Osteoblast (primary cell): Measurements from ENCODE around the gene ZDHHC3. TPM values are rescaled to one million over a fixed set of nuclear protein-coding genes. Genes with fewer than 3 reads are reported as not detected.
A peak's percentile ranks its signal among the peaks of the same experiment; 100 is the strongest.

Experiments used
- DNase-seq: peaks from one replicate; pipeline ENCODE4 v3.0.0; 2011; ENCODE audit warnings: low spot score, mixed read lengths; ENCODE audit not compliant: insufficient read length; ENCODE audit errors: missing footprints
- H2AFZ ChIP-seq: 2 replicates; pipeline ENCODE4 v1.6.0; 2011; ENCODE audit warnings: mild to moderate bottlenecking, low read length
- H3K27ac ChIP-seq: 2 replicates; pipeline ENCODE4 v1.5.1; 2011; ENCODE audit warnings: mild to moderate bottlenecking, low read depth, low read length, moderate library complexity
- H3K27me3 ChIP-seq: 2 replicates; pipeline ENCODE4 v1.6.0; 2012; ENCODE audit warnings: mild to moderate bottlenecking, control low read depth, inconsistent platforms, low read length, moderate library complexity; ENCODE audit not compliant: insufficient read depth
- H3K36me3 ChIP-seq: 2 replicates; pipeline ENCODE4 v1.5.1; 2011; ENCODE audit warnings: mild to moderate bottlenecking, low read length, control low read depth, moderate library complexity; ENCODE audit not compliant: insufficient read depth
- H3K4me1 ChIP-seq: 2 replicates; pipeline ENCODE4 v1.5.1; 2011; ENCODE audit warnings: mild to moderate bottlenecking, low read length, control low read depth, moderate library complexity; ENCODE audit not compliant: insufficient read depth
- H3K4me2 ChIP-seq: 2 replicates; pipeline ENCODE4 v1.6.0; 2011; ENCODE audit warnings: mild to moderate bottlenecking, low read length; ENCODE audit not compliant: insufficient read depth
- H3K4me3 ChIP-seq: fragments of 200-600 bp; sonication (generic); 3 replicates; pipeline ENCODE4 v1.5.1; 2012; ENCODE audit warnings: mild to moderate bottlenecking, low read length, inconsistent platforms; ENCODE audit not compliant: insufficient read depth
- H3K79me2 ChIP-seq: 2 replicates; pipeline ENCODE4 v1.6.0; 2012; ENCODE audit warnings: mild to moderate bottlenecking, low read length, control low read depth, inconsistent platforms; ENCODE audit not compliant: insufficient read depth
- H3K9me3 ChIP-seq: 2 replicates; pipeline ENCODE4 v1.5.1; 2011; ENCODE audit warnings: low read depth, low read length, control low read depth
- H4K20me1 ChIP-seq: 2 replicates; pipeline ENCODE4 v1.6.0; 2012; ENCODE audit warnings: mild to moderate bottlenecking, low read length, control low read depth; ENCODE audit not compliant: insufficient read depth
- total RNA-seq: library from RNA; depleted of rRNA; stranded (reverse); fragments of >200 nt; gene quantifications from 2 replicates; pipeline ENCODE4 v1.2.3, GENCODE V29; 2012
- TF ChIP-seq, protein P1 (sequence below): IDR thresholded peaks from 2 replicates; pipeline ENCODE4 v1.5.1; 2011; ENCODE audit warnings: mild to moderate bottlenecking, low read depth, low read length, moderate library complexity; ENCODE audit errors: extremely low read depth

Gene ZDHHC3
- total RNA-seq, 1 donor: 61.2 TPM

GRCh38 chr3:44890258-44890657, 85.7 kb downstream of the ZDHHC3 start:
- H3K27ac ChIP-seq: no peak overlapping the region
- no peak overlapping the region for H2AFZ ChIP-seq
- TF ChIP-seq, protein P1, sequence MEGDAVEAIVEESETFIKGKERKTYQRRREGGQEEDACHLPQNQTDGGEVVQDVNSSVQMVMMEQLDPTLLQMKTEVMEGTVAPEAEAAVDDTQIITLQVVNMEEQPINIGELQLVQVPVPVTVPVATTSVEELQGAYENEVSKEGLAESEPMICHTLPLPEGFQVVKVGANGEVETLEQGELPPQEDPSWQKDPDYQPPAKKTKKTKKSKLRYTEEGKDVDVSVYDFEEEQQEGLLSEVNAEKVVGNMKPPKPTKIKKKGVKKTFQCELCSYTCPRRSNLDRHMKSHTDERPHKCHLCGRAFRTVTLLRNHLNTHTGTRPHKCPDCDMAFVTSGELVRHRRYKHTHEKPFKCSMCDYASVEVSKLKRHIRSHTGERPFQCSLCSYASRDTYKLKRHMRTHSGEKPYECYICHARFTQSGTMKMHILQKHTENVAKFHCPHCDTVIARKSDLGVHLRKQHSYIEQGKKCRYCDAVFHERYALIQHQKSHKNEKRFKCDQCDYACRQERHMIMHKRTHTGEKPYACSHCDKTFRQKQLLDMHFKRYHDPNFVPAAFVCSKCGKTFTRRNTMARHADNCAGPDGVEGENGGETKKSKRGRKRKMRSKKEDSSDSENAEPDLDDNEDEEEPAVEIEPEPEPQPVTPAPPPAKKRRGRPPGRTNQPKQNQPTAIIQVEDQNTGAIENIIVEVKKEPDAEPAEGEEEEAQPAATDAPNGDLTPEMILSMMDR: no peak
- no peaks in the 10 kb centered on the region for H4K20me1 ChIP-seq
- peaks cover 29% of the 10 kb centered on the region for H3K4me1 ChIP-seq
- H3K27me3 ChIP-seq: peaks cover 3% of the 10 kb centered on the region
- no peak overlapping the region for H3K4me3 ChIP-seq
- H3K9me3 ChIP-seq: no peaks in the 10 kb centered on the region
- no peak overlapping the region for H3K4me2 ChIP-seq
- no peaks in the 10 kb centered on the region for H3K79me2 ChIP-seq
- no peaks in the 10 kb centered on the region for H3K36me3 ChIP-seq
- DNase-seq: no peak

GRCh38 chr3:44887101-44887500, 88.9 kb downstream of the ZDHHC3 start:
- TF ChIP-seq, protein P1: no peak
- Histone ChIP-seq H4K20me1 (no peaks in the 10 kb centered on the region), H3K27me3 (peaks cover 3% of the 10 kb centered on the region), H3K4me1 (peaks cover 33% of the 10 kb centered on the region), H3K79me2 (no peaks in the 10 kb centered on the region), H3K9me3 (no peaks in the 10 kb centered on the region), H3K4me3 (no peak overlapping the region), H3K36me3 (no peaks in the 10 kb centered on the region), H2AFZ (no peak overlapping the region), H3K27ac (no peak overlapping the region), H3K4me2 (no peak overlapping the region)
- DNase-seq: no peak

GRCh38 chr3:44886561-44886960, 89.4 kb downstream of the ZDHHC3 start:
- Histone ChIP-seq H3K27me3 (peaks cover 3% of the 10 kb centered on the region), H4K20me1 (no peaks in the 10 kb centered on the region), H3K36me3 (no peaks in the 10 kb centered on the region), H3K4me1 (peaks cover 33% of the 10 kb centered on the region), H3K79me2 (no peaks in the 10 kb centered on the region), H3K4me3 (no peak overlapping the region), H3K4me2 (peak overlapping the region; percentile 26), H3K27ac (no peak overlapping the region), H3K9me3 (no peaks in the 10 kb centered on the region), H2AFZ (no peak overlapping the region)
- no peak for DNase-seq
- TF ChIP-seq, protein P1: no peak

DNA sequence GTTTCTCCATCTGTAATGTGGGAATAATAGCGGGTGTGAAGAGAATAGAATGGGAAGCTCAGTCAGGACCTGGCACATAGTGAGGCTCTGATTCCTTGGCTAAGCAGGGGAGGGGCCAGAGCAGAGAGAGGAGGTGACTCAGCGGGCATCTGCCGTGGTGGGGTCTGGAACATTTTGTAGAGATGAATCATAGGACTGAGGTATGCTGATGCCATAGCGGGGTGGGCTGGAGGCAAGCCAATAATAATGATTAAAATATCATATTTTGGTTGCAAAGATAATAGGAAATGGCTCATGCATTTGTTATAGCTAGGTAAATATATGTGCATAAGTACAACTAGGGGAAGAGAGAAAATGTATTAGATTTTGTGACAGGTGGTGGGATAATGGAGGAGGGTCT, 90.4 kb downstream of the ZDHHC3 start:
- Histone ChIP-seq H4K20me1 (no peaks in the 10 kb centered on the region), H3K9me3 (no peaks in the 10 kb centered on the region), H3K27ac (peak overlapping the region; percentile 2), H3K27me3 (no peaks in the 10 kb centered on the region), H3K79me2 (no peaks in the 10 kb centered on the region), H3K4me1 (peaks cover 33% of the 10 kb centered on the region), H2AFZ (no peak overlapping the region), H3K4me3 (no peak overlapping the region), H3K4me2 (peak overlapping the region; percentile 26), H3K36me3 (no peaks in the 10 kb centered on the region)
- peak; percentile 95 for DNase-seq
- TF ChIP-seq, protein P1: no peak
